HG02970 (cell line): ENCODE results near the gene SAG.

Experiments
- ATAC-seq: cut with Tn5 transposase; IDR thresholded peaks from one replicate; pipeline ENCODE4 v1.9.1; 2021; ENCODE audit warnings: mild to moderate bottlenecking, moderate library complexity, moderate number of reproducible peaks; ENCODE audit not compliant: unreplicated experiment, low FRiP score

The SAG gene

GRCh38 chr2:233287871-233288270 is 19.7 kb upstream of the SAG start:
- ATAC-seq = no peak

GRCh38 chr2:233288663-233289062 is 19.0 kb upstream of the SAG start:
- no peak for ATAC-seq

DNA sequence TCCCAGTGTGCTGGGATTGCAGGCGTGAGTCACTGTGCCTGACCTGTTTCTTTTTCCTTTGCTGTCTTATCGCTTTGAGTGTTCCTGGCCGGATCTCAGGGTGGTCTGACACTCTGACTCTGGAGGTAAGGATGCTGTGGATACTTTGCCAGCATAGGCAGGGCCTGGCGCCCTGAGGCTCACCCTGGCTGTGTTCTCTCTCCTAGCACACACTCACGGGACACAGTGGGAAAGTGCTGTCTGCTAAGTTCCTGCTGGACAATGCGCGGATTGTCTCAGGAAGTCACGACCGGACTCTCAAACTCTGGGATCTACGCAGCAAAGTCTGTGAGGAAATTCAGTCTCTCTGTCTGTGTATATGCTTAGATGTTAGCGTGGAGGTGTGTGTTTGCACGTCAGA is 18.0 kb upstream of the SAG start:
- no peak for ATAC-seq

DNA sequence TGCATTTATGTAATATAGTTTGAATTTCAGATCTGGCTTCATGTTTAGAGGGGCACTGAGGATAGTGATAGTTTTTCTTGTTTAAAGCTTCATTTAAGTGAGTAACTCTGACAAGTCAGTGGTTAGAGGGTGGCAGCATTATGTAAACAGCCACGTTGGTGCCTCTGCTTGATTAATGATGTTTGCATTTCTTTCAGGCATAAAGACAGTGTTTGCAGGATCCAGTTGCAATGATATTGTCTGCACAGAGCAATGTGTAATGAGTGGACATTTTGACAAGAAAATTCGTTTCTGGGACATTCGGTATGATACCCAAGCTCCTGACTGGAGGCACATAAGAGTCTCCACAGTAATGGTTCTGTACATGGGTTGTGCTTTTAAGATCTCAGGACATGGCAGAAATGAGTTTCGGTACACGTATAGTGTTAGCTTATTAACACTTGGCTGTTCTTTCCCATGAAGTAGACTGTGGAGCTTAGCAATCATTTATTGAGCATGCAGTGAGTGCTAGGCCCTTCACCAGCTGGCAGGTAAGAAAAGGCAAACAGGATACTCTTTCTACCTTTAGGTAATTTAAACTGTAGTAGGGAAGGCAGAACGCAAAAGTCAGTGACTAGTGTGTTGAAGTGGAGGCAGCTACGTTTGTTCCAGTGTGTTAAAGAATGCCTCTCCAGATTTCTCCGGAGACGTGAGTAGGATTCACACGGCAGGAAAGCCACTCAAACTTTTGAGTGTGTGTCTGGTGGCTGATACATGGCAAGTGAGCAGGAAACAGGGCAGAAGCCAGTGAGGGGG is 17.4 kb upstream of the SAG start:
- ATAC-seq = no peak

DNA sequence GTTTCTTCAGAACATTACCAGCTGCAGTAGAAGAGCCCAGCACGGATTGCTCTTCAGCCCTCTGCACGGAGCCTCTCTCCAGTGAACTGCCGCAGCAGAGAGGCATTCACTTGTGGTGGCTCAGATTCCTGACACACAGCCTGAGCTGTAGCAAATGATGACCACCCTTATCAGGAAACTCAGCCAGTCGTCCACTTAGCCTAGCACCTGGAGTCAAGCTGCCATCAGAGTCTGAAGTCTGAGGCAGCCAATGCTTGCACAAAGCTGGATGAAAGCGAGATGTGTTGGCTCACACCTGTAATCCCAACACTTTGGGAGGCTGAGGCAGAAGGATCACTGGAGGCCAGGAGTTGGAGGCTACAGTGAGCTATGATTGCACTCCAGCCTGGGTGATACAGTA is 11.7 kb upstream of the SAG start:
- ATAC-seq = no peak

GRCh38 chr2:233297076-233297475 is 10.5 kb upstream of the SAG start:
- ATAC-seq = no peak

- ATAC-seq = no peak
These were observed 7.2 kb upstream of the SAG start for GRCh38 chr2:233300401-233300800.

DNA sequence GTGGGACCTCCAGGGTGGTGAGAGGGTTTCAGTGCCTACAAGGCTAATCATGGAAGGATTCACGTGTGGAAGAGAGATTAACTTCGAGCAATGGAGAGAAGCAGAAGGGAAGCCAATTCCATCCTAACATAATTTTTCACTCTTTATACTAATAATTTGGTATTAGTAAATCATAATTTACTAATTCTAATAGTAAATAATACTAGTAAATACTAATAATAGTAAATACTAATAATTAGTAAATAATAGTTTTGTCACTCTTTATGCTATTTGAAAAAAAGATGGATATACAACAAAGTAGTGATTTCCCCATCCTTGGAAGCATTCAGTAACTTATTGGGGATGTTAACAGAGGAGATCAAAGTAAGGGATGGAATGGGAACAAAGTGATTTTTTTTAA is 6.4 kb upstream of the SAG start:
- ATAC-seq = no peak

DNA sequence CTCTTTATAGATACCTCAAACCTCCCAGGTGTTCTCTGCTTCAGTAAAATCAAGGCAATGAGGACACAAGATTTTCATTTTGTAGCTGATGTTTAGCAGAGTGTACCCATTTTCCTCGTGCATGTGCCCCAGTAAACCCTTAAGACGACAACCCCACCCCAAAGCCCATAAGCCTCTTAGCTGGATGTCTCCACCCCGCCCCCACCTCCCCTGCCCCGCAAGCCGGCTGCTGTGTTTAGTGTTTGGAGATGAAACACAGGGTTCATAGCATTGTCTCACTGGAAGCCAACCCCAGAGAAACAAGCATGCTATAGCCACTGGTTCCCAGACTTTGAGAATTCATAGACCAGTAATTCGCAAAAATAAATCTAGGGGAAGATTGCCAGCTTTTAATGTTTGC is 5.8 kb upstream of the SAG start:
- no peak for ATAC-seq

GRCh38 chr2:233303252-233303651 is 4.4 kb upstream of the SAG start:
- ATAC-seq = no peak

GRCh38 chr2:233311241-233311926 is 3.8 kb downstream of the SAG start:
- ATAC-seq = no peak

- no peak for ATAC-seq
These were observed 5.3 kb downstream of the SAG start for GRCh38 chr2:233312874-233313273.

DNA sequence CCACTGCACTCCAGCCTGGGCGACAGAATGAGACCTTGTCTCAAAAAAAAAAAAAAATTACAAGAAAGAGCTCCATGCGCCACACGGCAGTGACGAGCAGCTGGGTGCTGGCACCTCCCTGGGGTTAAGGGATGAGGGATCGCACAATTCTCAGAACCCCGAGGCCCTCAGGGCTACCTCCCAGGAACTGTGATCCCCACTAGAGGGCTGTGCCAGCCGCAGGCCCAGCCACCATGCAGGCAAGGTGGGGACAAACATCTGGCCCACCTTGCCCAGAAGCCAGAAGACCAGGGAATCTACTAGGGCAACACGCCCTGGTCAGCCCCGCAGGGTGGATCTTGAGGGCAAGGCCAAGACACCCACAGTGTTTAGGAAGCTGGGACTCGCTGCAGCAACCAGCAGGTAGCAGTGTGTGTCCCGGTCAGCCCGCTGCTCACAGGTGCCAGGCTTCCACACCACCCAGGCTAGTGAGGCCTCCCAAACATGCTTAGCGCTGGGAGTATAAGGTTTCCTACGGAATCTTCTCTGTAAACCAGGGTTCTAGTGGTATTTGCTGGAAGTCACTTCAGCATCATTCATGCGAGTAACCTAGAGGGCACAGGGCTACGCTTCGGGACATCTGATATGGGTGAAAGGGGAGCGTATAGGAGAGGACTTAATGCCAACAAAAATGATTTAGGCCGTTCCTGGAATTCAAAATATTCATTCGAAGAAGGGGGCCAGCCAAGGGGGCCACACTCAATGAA is 6.7 kb downstream of the SAG start:
- no peak for ATAC-seq

DNA sequence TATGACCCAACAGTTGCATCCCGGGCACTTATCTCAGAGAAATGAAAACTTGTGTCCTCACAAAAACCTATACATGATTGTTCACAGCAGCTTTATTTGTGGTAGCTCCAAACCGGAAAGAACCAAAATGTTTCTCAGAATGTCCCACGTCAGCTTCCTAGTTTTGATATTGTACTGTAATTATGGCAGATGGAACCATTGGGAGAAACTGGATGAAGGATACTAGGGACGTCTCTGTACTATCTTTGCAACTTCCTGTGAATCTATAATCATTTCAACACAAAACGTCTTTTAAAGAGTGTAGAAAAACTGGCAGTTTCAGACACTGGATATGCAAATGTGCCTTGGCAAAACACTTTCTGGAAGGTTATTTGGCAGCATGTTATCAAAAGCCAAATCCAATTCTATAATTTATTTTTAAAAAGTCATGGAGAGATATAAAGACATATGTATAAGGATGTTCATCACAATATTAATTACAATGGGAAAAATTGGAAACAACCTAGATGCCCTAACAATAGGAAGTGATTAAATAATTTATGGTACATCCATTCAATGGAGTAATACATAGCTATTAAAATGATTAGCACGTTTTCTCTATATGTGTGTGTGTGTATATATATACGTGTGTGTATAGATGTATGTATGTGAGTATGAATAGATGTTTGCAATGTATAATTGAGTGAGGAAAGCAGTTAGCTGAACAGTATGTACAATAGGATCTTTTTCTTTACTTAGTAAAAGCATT is 9.8 kb downstream of the SAG start:
- no peak for ATAC-seq

- ATAC-seq = no peak
These were observed 11.6 kb downstream of the SAG start for GRCh38 chr2:233319256-233319655.

DNA sequence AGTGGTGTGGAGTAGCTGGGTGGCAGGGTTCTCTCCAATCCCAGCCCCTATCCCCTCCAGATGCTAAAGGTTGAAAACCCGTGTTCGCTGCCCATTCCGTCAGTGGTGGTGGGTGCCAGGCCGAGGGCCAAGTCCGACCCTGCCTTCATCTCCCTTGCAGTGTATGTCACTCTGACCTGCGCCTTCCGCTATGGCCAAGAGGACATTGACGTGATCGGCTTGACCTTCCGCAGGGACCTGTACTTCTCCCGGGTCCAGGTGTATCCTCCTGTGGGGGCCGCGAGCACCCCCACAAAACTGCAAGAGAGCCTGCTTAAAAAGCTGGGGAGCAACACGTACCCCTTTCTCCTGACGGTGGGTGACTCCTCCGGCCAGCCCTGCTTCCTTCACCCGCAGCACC is 12.9 kb downstream of the SAG start:
- ATAC-seq = no peak

DNA sequence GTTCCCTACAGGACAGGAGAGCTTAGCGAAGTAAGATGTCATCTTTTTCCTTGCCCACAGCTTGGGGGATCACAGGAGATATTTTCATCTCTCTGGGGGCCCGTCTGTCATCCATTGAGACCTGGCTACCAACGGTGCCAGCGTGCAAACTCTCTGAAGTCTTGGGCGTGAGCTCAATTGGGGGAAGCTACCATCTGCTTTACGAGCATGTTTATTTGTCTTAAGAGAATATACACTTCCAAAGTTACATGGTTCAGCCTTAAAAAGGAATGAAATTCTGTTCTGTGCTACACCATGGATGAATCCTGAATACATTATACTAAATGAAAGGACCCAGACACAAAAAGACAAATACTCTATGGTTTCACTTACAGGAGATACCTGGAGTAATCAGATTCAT is 13.6 kb downstream of the SAG start:
- no peak for ATAC-seq

- ATAC-seq = no peak
These were observed 16.2 kb downstream of the SAG start for GRCh38 chr2:233323851-233324250.

- no peak for ATAC-seq
These were observed 17.6 kb downstream of the SAG start for GRCh38 chr2:233325256-233325655.

DNA sequence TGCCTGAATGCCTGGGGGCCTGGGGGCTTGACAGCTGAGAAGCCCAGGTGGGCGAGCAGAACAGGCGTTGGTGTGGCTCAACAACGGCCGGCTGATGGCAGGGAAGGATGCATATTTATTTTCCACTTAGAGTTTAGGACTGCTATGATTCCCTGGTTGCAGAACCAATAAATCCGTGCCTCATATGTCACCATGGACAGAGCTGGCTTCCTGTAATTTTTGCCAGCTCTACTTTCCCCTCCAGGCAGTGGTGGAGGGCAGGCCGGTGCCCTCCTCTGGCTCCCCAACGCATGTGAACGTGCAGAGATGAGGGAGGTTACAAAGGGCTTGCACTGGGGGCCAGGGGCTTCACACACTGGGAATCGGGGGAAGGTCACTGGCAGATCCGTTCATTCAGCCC is 18.2 kb downstream of the SAG start:
- ATAC-seq = no peak

- ATAC-seq = no peak
These were observed 18.9 kb downstream of the SAG start for GRCh38 chr2:233326500-233326899.
